ENCODE measurements around the gene HDAC4. TPM values are rescaled to one million over a fixed set of nuclear protein-coding genes. Genes with fewer than 3 reads are reported as not detected.

Gene HDAC4
- total and polyA plus RNA-seq, 2 of the 8 experiments (the other 6 are each of a cell fraction or from before 2014, with no cell fraction given) = 15.4 to 31.5 TPM

- WGBS, 2 experiments (ENCODE audit: extremely low coverage in 1 of 2, insufficient coverage in 1 of 2, insufficient read length in 1 of 2, insufficient replicate concordance in 2 of 2, low coverage in 1 of 2, low lambda C conversion rate in 2 of 2, missing lambda C conversion rate in 1 of 2) = 93% methylated on average over 26 of the region's 27 CpGs; no CpG with 5 or more reads in 1 of the 2 experiments
- no peak for FAIRE-seq
- DNase-seq (ENCODE audit: low read depth in 1 of 2, low spot score in 2 of 2) = no peak
Observed at GRCh38 chr2:239075918-239076758, 324.7 kb downstream of the HDAC4 start.

More at GRCh38 chr2:239075918-239076758, 324.7 kb downstream of the HDAC4 start:
- no peaks in the 10 kb centered on the region for H3K79me1 ChIP-seq (ENCODE audit: low read depth, low read length)
- H4K5ac ChIP-seq (ENCODE audit: insufficient read length, low read depth, low read length) = no peak overlapping the region
- H3K9me3 ChIP-seq (ENCODE audit: insufficient read depth in 2 of 2, low read depth in 1 of 2, low read length in 1 of 2) = no peaks in the 10 kb centered on the region; a peak in 1 of 4 replicates
- no peak overlapping the region for H3K9ac ChIP-seq (replicated peaks in 1 of 4; ENCODE audit: extremely low read depth in 1 of 4, low read depth in 3 of 4, low read length in 3 of 4)
- no peak overlapping the region for H3K4ac ChIP-seq (replicated peaks; ENCODE audit: insufficient read length, low read depth, low read length)
- no peaks in the 10 kb centered on the region for H3K79me2 ChIP-seq (ENCODE audit: control insufficient read depth in 1 of 2, insufficient read depth in 2 of 2, low read length in 2 of 2)
- no peak overlapping the region for H2AFZ ChIP-seq (ENCODE audit: low read length)
- H3K56ac ChIP-seq (replicated peaks; ENCODE audit: insufficient read length, low read depth, low read length) = no peak overlapping the region
- ChIA-PET CTCF (ENCODE audit: partially characterized antibody) (interaction anchor here (1.2 kb wide), 1 partner anchor 13 kb away, joined by 4 read pairs; no protein-coding TSS in a partner anchor), POLR2A (ENCODE audit: partially characterized antibody) (interaction anchor here (1.2 kb wide), 1 partner anchor 17 kb away, joined by 4 read pairs; no protein-coding TSS in a partner anchor)
- no peak overlapping the region for H3K4me3 ChIP-seq (ENCODE audit: extremely low read depth in 1 of 4, insufficient read depth in 2 of 4, low read depth in 3 of 4, low read length in 4 of 4)
- H3K36me3 ChIP-seq (ENCODE audit: control insufficient read depth in 2 of 4, insufficient read depth in 4 of 4, low read length in 3 of 4) = peaks cover 6 to 12% (median 6%) of the 10 kb centered on the region in 4 experiments; a peak in 5 of 8 replicates
- H2BK5ac ChIP-seq (ENCODE audit: low read depth, low read length) = no peak overlapping the region
- H3K23ac ChIP-seq (ENCODE audit: insufficient read length) = no peak overlapping the region
- H2AK5ac ChIP-seq (ENCODE audit: low read depth, low read length) = no peak overlapping the region
- no peaks in the 10 kb centered on the region for H3K4me1 ChIP-seq (replicated peaks in 1 of 4; ENCODE audit: control insufficient read depth in 3 of 4, insufficient read depth in 4 of 4, low read length in 3 of 4)
- no peaks in the 10 kb centered on the region for H3K23me2 ChIP-seq (ENCODE audit: low read depth, low read length)
- H3K18ac ChIP-seq (ENCODE audit: extremely low read depth, low read length) = no peak overlapping the region
- no peak overlapping the region for H4K91ac ChIP-seq (replicated peaks; ENCODE audit: insufficient read length, low read length)
- no peak overlapping the region for H3K14ac ChIP-seq (ENCODE audit: insufficient read length)
- H3K27ac ChIP-seq (ENCODE audit: low read depth, low read length) = no peak overlapping the region
- H3K4me2 ChIP-seq (ENCODE audit: insufficient read depth in 1 of 2, low read depth in 2 of 2, low read length in 2 of 2) = no peak overlapping the region
- no peak overlapping the region for H2BK15ac ChIP-seq (ENCODE audit: low read length)
- no peak overlapping the region for H2BK120ac ChIP-seq (replicated peaks; ENCODE audit: low read depth, low read length)
- H4K20me1 ChIP-seq (replicated peaks in 1 of 2; ENCODE audit: control insufficient read depth in 1 of 2, insufficient read depth in 2 of 2, low read length in 2 of 2) = peaks cover 0 to 10% of the 10 kb centered on the region in 2 experiments
- H2BK20ac ChIP-seq (ENCODE audit: low read length) = no peak overlapping the region
- no peak overlapping the region for H4K8ac ChIP-seq (ENCODE audit: extremely low read depth, insufficient read depth, low read length)
- no peak overlapping the region for H2BK12ac ChIP-seq (ENCODE audit: low read depth, low read length)
- no peaks in the 10 kb centered on the region for H3K27me3 ChIP-seq (replicated peaks in 1 of 4; ENCODE audit: control insufficient read depth in 3 of 4, extremely low read depth in 1 of 4, insufficient read depth in 3 of 4, low read length in 3 of 4)
- TF ChIP-seq RFX5 (IDR thresholded peaks at IDR 0.05; ENCODE audit: borderline replicate concordance, low read depth, low read length) = no peak
- no peak for TF ChIP-seq BACH1 (IDR thresholded peaks at IDR 0.05; ENCODE audit: low read length)
- no peak for TF ChIP-seq EP300 (IDR thresholded peaks at IDR 0.05; ENCODE audit: borderline replicate concordance in 1 of 2, low read depth in 2 of 2, low read length in 2 of 2)

Data from H1 (cell line).